Hepatocyte (in vitro differentiated cells): ENCODE results near the gene SLC22A23. TPM values are rescaled to one million over a fixed set of nuclear protein-coding genes. Genes with fewer than 3 reads are reported as not detected.

ENCODE experiments used
- DNase-seq: peaks from one replicate; pipeline ENCODE4 v3.0.0-alpha.2; 2016; ENCODE audit warnings: low spot score
- H2AFZ ChIP-seq: fragments of 200-600 bp; sonication (generic); 2 replicates; pipeline ENCODE4 v1.6.0; 2016; ENCODE audit warnings: antibody characterized with exemption, mild to moderate bottlenecking
- H3K27ac ChIP-seq: fragments of 200-600 bp; sonication (generic); 2 replicates; pipeline ENCODE4 v1.5.1; 2016; ENCODE audit warnings: mild to moderate bottlenecking
- H3K27me3 ChIP-seq: fragments of 200-600 bp; sonication (generic); 2 replicates; pipeline ENCODE4 v1.6.1; 2016
- H3K36me3 ChIP-seq: fragments of 200-600 bp; sonication (generic); replicated peaks from 2 replicates; pipeline ENCODE4 v1.5.1; 2016; ENCODE audit warnings: low read depth; ENCODE audit not compliant: insufficient read depth
- H3K4me1 ChIP-seq: fragments of 200-600 bp; sonication (generic); 2 replicates; pipeline ENCODE4 v1.5.1; 2016; ENCODE audit warnings: mild to moderate bottlenecking, moderate library complexity; ENCODE audit not compliant: insufficient read depth
- H3K4me2 ChIP-seq: fragments of 200-600 bp; sonication (generic); 2 replicates; pipeline ENCODE4 v1.6.0; 2016
- H3K4me3 ChIP-seq: fragments of 200-600 bp; sonication (generic); 2 replicates; pipeline ENCODE4 v1.5.1; 2016; ENCODE audit warnings: mild to moderate bottlenecking
- H3K79me2 ChIP-seq: fragments of 200-600 bp; sonication (generic); 2 replicates; pipeline ENCODE4 v1.6.0; 2017; ENCODE audit warnings: mild to moderate bottlenecking
- H3K9me2 ChIP-seq: fragments of 200-600 bp; sonication (generic); replicated peaks from 2 replicates; pipeline ENCODE4 v1.6.0; 2017; ENCODE audit warnings: mild to moderate bottlenecking; ENCODE audit not compliant: insufficient read depth
- H3K9me3 ChIP-seq: fragments of 200-600 bp; sonication (generic); 2 replicates; pipeline ENCODE4 v1.5.1; 2016; ENCODE audit warnings: low read depth, mild to moderate bottlenecking
- H4K20me1 ChIP-seq: fragments of 200-600 bp; sonication (generic); 2 replicates; pipeline ENCODE4 v1.6.0; 2016; ENCODE audit warnings: mild to moderate bottlenecking; ENCODE audit not compliant: insufficient read depth, poor library complexity, severe bottlenecking
- EZH2 ChIP-seq: fragments of 200-600 bp; sonication (generic); IDR thresholded peaks from 2 replicates; pipeline ENCODE4 v1.6.1; 2016; ENCODE audit warnings: antibody characterized with exemption, mild to moderate bottlenecking, borderline replicate concordance
- EZH2phosphoT487 ChIP-seq: fragments of 200-600 bp; sonication (generic); IDR thresholded peaks from one replicate; pipeline ENCODE4 v1.6.1; 2018; ENCODE audit warnings: antibody characterized with exemption, mild to moderate bottlenecking, low read depth, moderate library complexity; ENCODE audit not compliant: unreplicated experiment, severe bottlenecking
- WGBS: methylation state at CpG from one replicate; pipeline ENCODE4 v1.1.6; 2016; ENCODE audit warnings: low lambda C conversion rate; ENCODE audit errors: missing lambda C conversion rate; 5-methylcytosine and 5-hydroxymethylcytosine counted together
- polyA plus RNA-seq: library from polyadenylated mRNA; unstranded; fragments of >200 nt; fragmentation: Nextera tagmentation; extraction: Ambion mirVana; gene quantifications from 2 replicates; pipeline ENCODE4 v1.2.1, GENCODE V29; 2016
- total RNA-seq: library from RNA; depleted of rRNA; stranded (reverse); fragments of >200 nt; gene quantifications from 2 replicates; pipeline ENCODE4 v1.2.3, GENCODE V29; 2014
- TF ChIP-seq, protein P1 (sequence below): fragments of 200-600 bp; sonication (generic); IDR thresholded peaks from 2 replicates; pipeline ENCODE4 v1.5.1; 2016; ENCODE audit warnings: antibody characterized with exemption, mild to moderate bottlenecking; ENCODE audit not compliant: poor library complexity

The SLC22A23 gene
- total and polyA plus RNA-seq, 2 experiments from 2014 or later: 14.3 to 14.8 TPM

DNA sequence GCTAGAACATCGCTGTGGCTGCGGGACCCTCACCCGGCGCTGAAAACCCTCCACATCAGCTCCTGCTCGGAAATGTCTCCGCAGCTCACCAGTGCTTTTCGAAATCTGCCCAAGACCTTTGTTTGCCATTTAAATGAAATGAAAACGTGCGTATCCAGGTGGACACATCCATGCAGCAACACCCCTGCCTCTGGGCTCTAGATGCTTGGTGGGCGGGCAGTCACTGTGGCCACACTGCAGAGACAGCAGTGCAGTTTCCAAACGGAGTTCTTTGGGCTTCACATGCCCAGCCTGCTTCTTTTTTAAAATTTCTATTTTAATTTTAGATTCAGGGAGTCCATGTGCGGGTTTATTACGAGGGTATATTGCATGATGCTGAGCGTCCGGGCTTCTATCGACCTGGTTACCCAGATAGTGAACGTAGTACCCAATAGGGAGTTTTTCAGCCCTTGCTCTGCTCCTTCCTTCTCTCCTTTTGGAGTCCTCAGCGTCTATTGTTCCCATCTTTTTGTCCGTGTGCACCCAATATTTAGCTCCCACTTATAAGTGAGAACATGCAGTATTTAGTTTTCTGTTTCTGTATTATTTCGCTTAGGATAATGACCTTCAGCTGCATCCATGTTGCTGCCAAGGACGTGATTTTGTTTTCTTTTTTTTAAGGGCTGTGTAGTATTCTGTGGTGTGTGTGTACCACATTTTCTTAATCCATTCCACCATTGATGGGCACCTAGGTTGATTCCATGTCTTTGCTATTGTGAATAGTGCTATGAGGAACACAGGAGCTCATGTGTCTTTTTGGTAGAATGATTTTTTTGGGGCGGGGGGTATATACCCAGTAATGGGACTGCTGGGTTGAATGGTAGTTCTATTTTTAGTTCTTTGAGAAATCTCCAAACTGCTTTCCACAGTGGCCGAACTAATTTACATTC is 224.6 kb downstream of the SLC22A23 start:
- Histone ChIP-seq H3K36me3 (no peaks in the 10 kb centered on the region), H3K79me2 (no peaks in the 10 kb centered on the region), H2AFZ (peak overlapping the region; percentile 83), H3K27ac (peak overlapping the region; percentile 94), H3K27me3 (peaks cover 50% of the 10 kb centered on the region), H3K4me2 (peak overlapping the region; percentile 81), H4K20me1 (no peaks in the 10 kb centered on the region), H3K9me3 (no peaks in the 10 kb centered on the region), H3K4me3 (peak overlapping the region; percentile 19), H3K4me1 (peaks cover 14% of the 10 kb centered on the region), H3K9me2 (no peaks in the 10 kb centered on the region)
- no peak for DNase-seq
- no peak for TF ChIP-seq EZH2
- no peak for TF ChIP-seq EZH2phosphoT487
- TF ChIP-seq, protein P1, sequence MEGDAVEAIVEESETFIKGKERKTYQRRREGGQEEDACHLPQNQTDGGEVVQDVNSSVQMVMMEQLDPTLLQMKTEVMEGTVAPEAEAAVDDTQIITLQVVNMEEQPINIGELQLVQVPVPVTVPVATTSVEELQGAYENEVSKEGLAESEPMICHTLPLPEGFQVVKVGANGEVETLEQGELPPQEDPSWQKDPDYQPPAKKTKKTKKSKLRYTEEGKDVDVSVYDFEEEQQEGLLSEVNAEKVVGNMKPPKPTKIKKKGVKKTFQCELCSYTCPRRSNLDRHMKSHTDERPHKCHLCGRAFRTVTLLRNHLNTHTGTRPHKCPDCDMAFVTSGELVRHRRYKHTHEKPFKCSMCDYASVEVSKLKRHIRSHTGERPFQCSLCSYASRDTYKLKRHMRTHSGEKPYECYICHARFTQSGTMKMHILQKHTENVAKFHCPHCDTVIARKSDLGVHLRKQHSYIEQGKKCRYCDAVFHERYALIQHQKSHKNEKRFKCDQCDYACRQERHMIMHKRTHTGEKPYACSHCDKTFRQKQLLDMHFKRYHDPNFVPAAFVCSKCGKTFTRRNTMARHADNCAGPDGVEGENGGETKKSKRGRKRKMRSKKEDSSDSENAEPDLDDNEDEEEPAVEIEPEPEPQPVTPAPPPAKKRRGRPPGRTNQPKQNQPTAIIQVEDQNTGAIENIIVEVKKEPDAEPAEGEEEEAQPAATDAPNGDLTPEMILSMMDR: no peak
- WGBS: 21% methylated on average over 23 of the region's 23 CpGs

GRCh38 chr6:3231247-3232016 is 225.4 kb downstream of the SLC22A23 start:
- Histone ChIP-seq H3K27ac (peak overlapping the region; percentile 94), H3K9me3 (no peaks in the 10 kb centered on the region), H3K4me1 (peaks cover 14% of the 10 kb centered on the region), H4K20me1 (peaks cover 3% of the 10 kb centered on the region), H3K79me2 (peaks cover 3% of the 10 kb centered on the region), H3K36me3 (no peaks in the 10 kb centered on the region), H3K4me3 (peak overlapping the region; percentile 19), H3K4me2 (peak overlapping the region; percentile 81), H3K9me2 (no peaks in the 10 kb centered on the region), H3K27me3 (peaks cover 56% of the 10 kb centered on the region), H2AFZ (peak overlapping the region; percentile 83)
- WGBS: under 1% methylated on average over 44 of the region's 47 CpGs
- peak; percentile 96 for DNase-seq
- TF ChIP-seq, protein P1: no peak
- TF ChIP-seq EZH2 (no peak), EZH2phosphoT487 (no peak)

DNA sequence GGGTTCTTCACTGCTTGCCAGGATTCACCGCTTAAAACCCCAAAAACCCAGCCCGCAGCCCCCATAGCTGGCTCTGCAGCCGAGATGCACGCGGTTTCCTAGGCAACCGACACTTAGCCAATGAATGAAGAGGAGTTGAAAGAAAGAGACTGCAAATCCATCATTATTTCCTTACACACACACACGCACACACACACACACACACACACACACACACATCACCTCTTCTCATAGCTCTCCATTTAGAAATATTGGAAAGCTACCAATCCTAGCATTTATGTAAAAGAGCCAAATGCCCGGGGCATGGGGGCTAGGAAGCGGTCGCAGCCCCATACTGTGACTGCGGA is 226.0 kb downstream of the SLC22A23 start:
- WGBS: 2% methylated on average over 11 of the region's 11 CpGs
- H3K27ac ChIP-seq: peak overlapping the region; percentile 94
- H3K4me2 ChIP-seq: peak overlapping the region; percentile 81
- H3K9me2 ChIP-seq: no peaks in the 10 kb centered on the region
- TF ChIP-seq EZH2 (no peak), EZH2phosphoT487 (no peak)
- TF ChIP-seq, protein P1: no peak
- H2AFZ ChIP-seq: peak overlapping the region; percentile 83
- peak overlapping the region; percentile 19 for H3K4me3 ChIP-seq
- peaks cover 3% of the 10 kb centered on the region for H4K20me1 ChIP-seq
- H3K27me3 ChIP-seq: peaks cover 59% of the 10 kb centered on the region
- peaks cover 7% of the 10 kb centered on the region for H3K79me2 ChIP-seq
- H3K4me1 ChIP-seq: peaks cover 14% of the 10 kb centered on the region
- H3K9me3 ChIP-seq: no peaks in the 10 kb centered on the region
- DNase-seq: peak; percentile 63
- no peaks in the 10 kb centered on the region for H3K36me3 ChIP-seq
